Panc1 (cell line): Measurements from ENCODE around the gene GSK3B. TPM values are rescaled to one million over a fixed set of nuclear protein-coding genes. Genes with fewer than 3 reads are reported as not detected.

ENCODE experiments used
- ATAC-seq: fragments of 200-7000 bp; cut with Tn5 transposase; 2 replicates; pipeline ENCODE4 v1.9.1; 2020; ENCODE audit warnings: mild to moderate bottlenecking, moderate library complexity
- BruUV-seq: library from RNA; stranded (reverse); fragments of 400-500 nt; replicated peaks from 2 replicates; lab custom pipeline; 2021; lab: Mats Ljungman, UMichigan
- CTCF ChIA-PET: fragments of 300-600 bp; sonication (Branson Sonifier 250); formaldehyde crosslinking; loops from one replicate; lab custom pipeline; 2022; ENCODE audit warnings: antibody characterized with exemption; lab: Charles Lee
- POLR2A ChIA-PET: fragments of 300-600 bp; sonication (Branson Sonifier 250); formaldehyde crosslinking; loops from one replicate; lab custom pipeline; 2022; ENCODE audit warnings: antibody characterized with exemption; lab: Charles Lee
- DNase-seq: peaks from one replicate; pipeline ENCODE4 v3.0.0-alpha.2; 2010; ENCODE audit warnings: low read depth, low spot score
- H3K27ac ChIP-seq: 2 replicates; pipeline ENCODE4 v1.5.1; 2011; ENCODE audit warnings: mild to moderate bottlenecking, low read length, inconsistent platforms
- H3K27me3 ChIP-seq: fragments of 200-500 bp; sonication (Bioruptor generic); 2 replicates; pipeline ENCODE4 v1.6.0; 2014; ENCODE audit warnings: low read length, inconsistent platforms; ENCODE audit not compliant: control insufficient read depth, insufficient read depth
- H3K36me3 ChIP-seq: fragments of 200-500 bp; sonication (Bioruptor generic); 2 replicates; pipeline ENCODE4 v1.5.1; 2014; ENCODE audit warnings: inconsistent platforms, mild to moderate bottlenecking, low read length, moderate library complexity; ENCODE audit not compliant: control insufficient read depth, insufficient read depth
- H3K4me1 ChIP-seq: 2 replicates; pipeline ENCODE4 v1.5.1; 2011; ENCODE audit warnings: inconsistent platforms, mild to moderate bottlenecking, low read length, moderate library complexity; ENCODE audit not compliant: control insufficient read depth, insufficient read depth
- H3K4me3 ChIP-seq, 2 experiments: 2 replicates each; pipeline ENCODE4 v1.5.1; 2011 to 2012; ENCODE audit warnings: low read depth in 2 of 2, low read length in 2 of 2, mild to moderate bottlenecking in 2 of 2, inconsistent platforms in 1 of 2, moderate library complexity in 1 of 2
- H3K9me3 ChIP-seq: fragments of 200-500 bp; sonication (Bioruptor generic); 2 replicates; pipeline ENCODE4 v1.5.1; 2014; ENCODE audit warnings: low read depth, mild to moderate bottlenecking, inconsistent platforms, low read length, moderate library complexity; ENCODE audit not compliant: control insufficient read depth, insufficient read depth
- CTCF ChIP-seq: fragments of 450-650 bp; IDR thresholded peaks from 2 replicates; pipeline ENCODE4 v1.5.1; 2017; ENCODE audit warnings: mild to moderate bottlenecking
- POLR2AphosphoS5 ChIP-seq: IDR thresholded peaks from 2 replicates; pipeline ENCODE4 v1.6.1; 2012; ENCODE audit warnings: mild to moderate bottlenecking, low read depth, low read length, moderate library complexity
- REST ChIP-seq, 2 experiments: IDR thresholded peaks; 2 replicates each; pipeline ENCODE4 v1.6.1; 2011 to 2012; ENCODE audit warnings: low read depth in 2 of 2, control low read depth in 1 of 2, low read length in 1 of 2, mild to moderate bottlenecking in 1 of 2, moderate library complexity in 1 of 2; ENCODE audit not compliant: insufficient read depth in 1 of 2
- SIN3A ChIP-seq: IDR thresholded peaks from 2 replicates; pipeline ENCODE4 v1.6.1; 2012; ENCODE audit warnings: low read depth, mild to moderate bottlenecking, low read length, moderate library complexity, borderline replicate concordance; ENCODE audit not compliant: insufficient read depth
- TCF7L2 ChIP-seq: IDR thresholded peaks from 2 replicates; pipeline ENCODE4 v1.6.1; 2011; ENCODE audit warnings: mild to moderate bottlenecking, low read depth, low read length, inconsistent platforms
- in situ Hi-C: cut with HindIII; loops from 2 replicates; pipeline ENCODE4 v1.10.0; 2016; ENCODE audit warnings: low sequenced_read_pairs, low pct_unique_long_range_greater_than_20kb
- intact Hi-C: fragments of 100-400 bp; cut with micrococcal nuclease; formaldehyde crosslinking; loops from one replicate; pipeline ENCODE4 v1.10.0; 2022; ENCODE audit not compliant: unreplicated experiment
- total RNA-seq: library from RNA; stranded (reverse); gene quantifications from one replicate; pipeline ENCODE4 v1.2.1, GENCODE V29; 2021; ENCODE audit not compliant: unreplicated experiment

The GSK3B gene
- total RNA-seq, 1 experiment from 2014 or later, result 35.3 TPM

- DNase-seq (no peak), ATAC-seq (no peak)
- BruUV-seq, result no TSS peak
- POLR2A ChIA-PET, result no interaction called here
- Histone ChIP-seq H3K9me3 (no peaks in the 10 kb centered on the region), H3K4me1 (no peaks in the 10 kb centered on the region), H3K27ac (no peak overlapping the region), H3K36me3 (no peaks in the 10 kb centered on the region), H3K27me3 (no peaks in the 10 kb centered on the region), H3K4me3 (no peak overlapping the region)
- in situ Hi-C loops, result no loop called here
- intact Hi-C loops, result no loop called here
- TF ChIP-seq CTCF, result no peak
- no peak for TF ChIP-seq TCF7L2
- TF ChIP-seq REST (IDR thresholded peaks at IDR 0.05; ENCODE audit: insufficient read depth in 1 of 2, low read depth in 2 of 2, low read length in 1 of 2), result no peak
- TF ChIP-seq SIN3A, result no peak
- TF ChIP-seq POLR2AphosphoS5, result no peak
- CTCF ChIA-PET, result no interaction called here
These were observed 281.7 kb downstream of the GSK3B start for GRCh38 chr3:119812491-119813058.

- Histone ChIP-seq H3K9me3 (no peaks in the 10 kb centered on the region), H3K27ac (no peak overlapping the region), H3K4me1 (no peaks in the 10 kb centered on the region), H3K36me3 (no peaks in the 10 kb centered on the region), H3K27me3 (no peaks in the 10 kb centered on the region), H3K4me3 (no peak overlapping the region)
- in situ Hi-C loops, result no loop called here
- intact Hi-C loops, result no loop called here
- POLR2A ChIA-PET, result no interaction called here
- DNase-seq (no peak), ATAC-seq (no peak)
- TF ChIP-seq TCF7L2, result no peak
- no peak for TF ChIP-seq SIN3A
- TF ChIP-seq REST (IDR thresholded peaks at IDR 0.05; ENCODE audit: insufficient read depth in 1 of 2, low read depth in 2 of 2, low read length in 1 of 2), result no peak
- TF ChIP-seq POLR2AphosphoS5, result no peak
- no peak for TF ChIP-seq CTCF
- CTCF ChIA-PET, result no interaction called here
- no TSS peak for BruUV-seq
These were observed 284.2 kb downstream of the GSK3B start for GRCh38 chr3:119810018-119810435.
